ENCODE data around the gene MLXIP. TPM values are rescaled to one million over a fixed set of nuclear protein-coding genes. Genes with fewer than 3 reads are reported as not detected.

The MLXIP gene
- total and polyA plus RNA-seq, 2 experiments from 2014 or later = 6.4 to 7.4 TPM

DNA sequence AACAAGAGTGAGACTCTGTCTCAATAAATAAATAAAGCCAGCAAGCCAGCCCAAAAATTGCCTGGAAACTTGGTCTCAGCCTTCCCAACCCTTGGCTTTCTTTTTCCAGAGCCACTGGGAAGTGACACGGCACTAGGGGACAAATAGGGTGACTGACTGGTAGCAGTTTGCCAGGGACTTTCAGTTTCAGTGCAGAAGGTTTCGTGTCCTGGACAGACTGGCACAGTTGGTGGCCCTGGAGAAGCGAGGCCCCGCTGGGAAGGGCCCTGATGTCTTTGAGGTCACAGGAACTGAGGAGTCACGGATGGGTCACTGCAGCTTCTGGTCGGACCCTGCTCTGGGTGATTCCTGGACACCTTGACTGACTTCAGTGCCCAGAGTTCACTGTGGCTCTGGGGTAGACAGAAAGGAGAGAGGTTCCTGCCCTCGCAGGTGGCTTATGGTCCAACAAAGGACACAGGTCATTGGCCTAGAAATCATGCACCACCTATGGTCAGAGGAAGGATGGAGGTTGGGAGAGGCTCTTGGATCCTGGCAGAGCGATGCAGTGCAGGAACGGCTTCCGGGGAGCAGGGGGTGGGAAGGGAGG is 107.0 kb downstream of the MLXIP start:
- H3K79me2 ChIP-seq (ENCODE audit: insufficient read depth) = no peaks in the 10 kb centered on the region
- no peak overlapping the region for H2AFZ ChIP-seq
- no peak for DNase-seq
- no peak overlapping the region for H3K4me3 ChIP-seq
- H3K36me3 ChIP-seq (ENCODE audit: low read depth) = no peaks in the 10 kb centered on the region
- no peaks in the 10 kb centered on the region for H3K27me3 ChIP-seq (replicated peaks; ENCODE audit: insufficient read depth)
- peaks cover 4% of the 10 kb centered on the region; the same call in 1 of the 2 replicates for H3K4me1 ChIP-seq (ENCODE audit: insufficient read depth)
- no peak overlapping the region for H3K9ac ChIP-seq
- in situ Hi-C loops (cut with MboI) = no loop called here
- no peaks in the 10 kb centered on the region; the same call in 1 of the 2 replicates for H3F3A ChIP-seq (ENCODE audit: insufficient read depth)
- H3K27ac ChIP-seq = no peak overlapping the region
- no peak overlapping the region for H3K4me2 ChIP-seq (ENCODE audit: unreplicated experiment)
- no peaks in the 10 kb centered on the region for H3K9me3 ChIP-seq (ENCODE audit: low read depth)
- TF ChIP-seq EZH2 (IDR thresholded peaks at IDR 0.05; ENCODE audit: insufficient read depth, poor library complexity, severe bottlenecking) (no peak), EZH2phosphoT487 (IDR thresholded peaks at IDR 0.05; ENCODE audit: insufficient read depth, low read depth) (no peak)
- no peaks in the 10 kb centered on the region for H4K20me1 ChIP-seq (ENCODE audit: insufficient read depth)
- no peaks in the 10 kb centered on the region for H3K9me2 ChIP-seq (ENCODE audit: insufficient read depth)
- WGBS, 2 experiments (ENCODE audit: low coverage in 1 of 2, low lambda C conversion rate in 2 of 2, missing lambda C conversion rate in 2 of 2) = 92 to 96% methylated on average over 10 of the region's 10 CpGs

- in situ Hi-C loops (cut with MboI) = no loop called here
- H4K20me1 ChIP-seq (ENCODE audit: insufficient read depth) = no peaks in the 10 kb centered on the region
- H3K4me3 ChIP-seq = no peak overlapping the region
- 54 to 56% methylated on average over 12 of the region's 12 CpGs for WGBS, 2 experiments (ENCODE audit: low coverage in 1 of 2, low lambda C conversion rate in 2 of 2, missing lambda C conversion rate in 2 of 2)
- TF ChIP-seq EZH2phosphoT487 (IDR thresholded peaks at IDR 0.05; ENCODE audit: insufficient read depth, low read depth) (no peak), EZH2 (IDR thresholded peaks at IDR 0.05; ENCODE audit: insufficient read depth, poor library complexity, severe bottlenecking) (no peak)
- H3K4me1 ChIP-seq (ENCODE audit: insufficient read depth) = no peaks in the 10 kb centered on the region
- DNase-seq = no peak
- no peak overlapping the region for H3K9ac ChIP-seq
- H3K27ac ChIP-seq = no peak overlapping the region
- H3K4me2 ChIP-seq (ENCODE audit: unreplicated experiment) = no peak overlapping the region
- H3K36me3 ChIP-seq (ENCODE audit: low read depth) = no peaks in the 10 kb centered on the region
- no peak overlapping the region for H2AFZ ChIP-seq
- H3K27me3 ChIP-seq (replicated peaks; ENCODE audit: insufficient read depth) = no peaks in the 10 kb centered on the region
- no peaks in the 10 kb centered on the region for H3K9me3 ChIP-seq (ENCODE audit: low read depth)
- no peaks in the 10 kb centered on the region for H3K9me2 ChIP-seq (ENCODE audit: insufficient read depth)
- no peaks in the 10 kb centered on the region for H3K79me2 ChIP-seq (ENCODE audit: insufficient read depth)
- no peaks in the 10 kb centered on the region for H3F3A ChIP-seq (ENCODE audit: insufficient read depth)
These were observed 108.9 kb downstream of the MLXIP start for GRCh38 chr12:122187466-122187865.

GRCh38 chr12:122189626-122190475 is 111.3 kb downstream of the MLXIP start:
- Histone ChIP-seq H3K4me3 (no peak overlapping the region), H3K9ac (no peak overlapping the region), H3K9me2 (ENCODE audit: insufficient read depth) (no peaks in the 10 kb centered on the region), H4K20me1 (ENCODE audit: insufficient read depth) (no peaks in the 10 kb centered on the region), H3K9me3 (ENCODE audit: low read depth) (no peaks in the 10 kb centered on the region), H3K4me2 (ENCODE audit: unreplicated experiment) (no peak overlapping the region), H2AFZ (no peak overlapping the region), H3K27me3 (replicated peaks; ENCODE audit: insufficient read depth) (no peaks in the 10 kb centered on the region), H3K36me3 (ENCODE audit: low read depth) (no peaks in the 10 kb centered on the region), H3F3A (ENCODE audit: insufficient read depth) (no peaks in the 10 kb centered on the region), H3K4me1 (ENCODE audit: insufficient read depth) (no peaks in the 10 kb centered on the region), H3K27ac (no peak overlapping the region), H3K79me2 (ENCODE audit: insufficient read depth) (no peaks in the 10 kb centered on the region)
- in situ Hi-C loops (cut with MboI) = no loop called here
- WGBS, 2 experiments (ENCODE audit: low coverage in 1 of 2, low lambda C conversion rate in 2 of 2, missing lambda C conversion rate in 2 of 2) = 79 to 83% methylated on average over 33 to 34 of the region's 34 CpGs
- no peak for DNase-seq
- TF ChIP-seq EZH2phosphoT487 (IDR thresholded peaks at IDR 0.05; ENCODE audit: insufficient read depth, low read depth) = no peak
- no peak for TF ChIP-seq EZH2 (IDR thresholded peaks at IDR 0.05; ENCODE audit: insufficient read depth, poor library complexity, severe bottlenecking)

GRCh38 chr12:122190842-122191668 is 112.5 kb downstream of the MLXIP start:
- Histone ChIP-seq H3K9me3 (ENCODE audit: low read depth) (no peaks in the 10 kb centered on the region), H3K4me1 (ENCODE audit: insufficient read depth) (no peaks in the 10 kb centered on the region), H4K20me1 (ENCODE audit: insufficient read depth) (no peaks in the 10 kb centered on the region), H3K4me2 (ENCODE audit: unreplicated experiment) (no peak overlapping the region), H3F3A (ENCODE audit: insufficient read depth) (no peaks in the 10 kb centered on the region), H3K36me3 (ENCODE audit: low read depth) (no peaks in the 10 kb centered on the region), H2AFZ (no peak overlapping the region), H3K9me2 (ENCODE audit: insufficient read depth) (no peaks in the 10 kb centered on the region), H3K27ac (no peak overlapping the region), H3K4me3 (no peak overlapping the region), H3K9ac (no peak overlapping the region), H3K79me2 (ENCODE audit: insufficient read depth) (no peaks in the 10 kb centered on the region), H3K27me3 (replicated peaks; ENCODE audit: insufficient read depth) (no peaks in the 10 kb centered on the region)
- peak; percentile 68 for DNase-seq
- in situ Hi-C loops (cut with MboI) = no loop called here
- WGBS, 2 experiments (ENCODE audit: low coverage in 1 of 2, low lambda C conversion rate in 2 of 2, missing lambda C conversion rate in 2 of 2) = 75 to 76% methylated on average over 18 of the region's 18 CpGs
- no peak for TF ChIP-seq EZH2 (IDR thresholded peaks at IDR 0.05; ENCODE audit: insufficient read depth, poor library complexity, severe bottlenecking)
- TF ChIP-seq EZH2phosphoT487 (IDR thresholded peaks at IDR 0.05; ENCODE audit: insufficient read depth, low read depth) = no peak

Data from GM23248 (cell line).